Hepatic stellate cell (primary cell): Measurements from ENCODE around the gene CD2AP.
A peak's percentile ranks its signal among the peaks of the same experiment; 100 is the strongest.
"Not testable (repeated sequence)": the region's sequence is repeated elsewhere in the genome, so short reads cannot be mapped to it uniquely, and the experiment has no call there.

Experiments
- DNase-seq: peaks from one replicate; pipeline ENCODE4 v3.0.0; 2011; ENCODE audit warnings: low spot score

Gene CD2AP

DNA sequence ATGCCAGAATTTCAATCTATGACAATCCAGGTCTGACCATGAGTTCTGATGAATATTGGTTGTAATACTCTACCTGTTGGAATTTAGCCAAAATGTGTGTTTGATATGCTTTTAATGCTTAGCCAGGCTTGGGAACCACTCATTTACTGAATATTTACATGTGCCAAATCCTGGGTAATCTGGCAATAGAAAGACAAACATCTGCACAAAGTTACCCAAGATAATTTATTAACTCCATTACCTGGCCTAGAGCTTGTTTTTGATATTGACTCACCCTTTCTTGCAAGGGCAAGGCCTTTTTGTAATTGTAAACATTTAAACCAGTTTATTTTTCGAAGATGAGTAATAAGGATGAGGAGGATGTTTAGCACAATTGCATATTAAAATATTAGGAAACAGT, 13.5 kb upstream of the CD2AP start:
- DNase-seq, result no peak

DNA sequence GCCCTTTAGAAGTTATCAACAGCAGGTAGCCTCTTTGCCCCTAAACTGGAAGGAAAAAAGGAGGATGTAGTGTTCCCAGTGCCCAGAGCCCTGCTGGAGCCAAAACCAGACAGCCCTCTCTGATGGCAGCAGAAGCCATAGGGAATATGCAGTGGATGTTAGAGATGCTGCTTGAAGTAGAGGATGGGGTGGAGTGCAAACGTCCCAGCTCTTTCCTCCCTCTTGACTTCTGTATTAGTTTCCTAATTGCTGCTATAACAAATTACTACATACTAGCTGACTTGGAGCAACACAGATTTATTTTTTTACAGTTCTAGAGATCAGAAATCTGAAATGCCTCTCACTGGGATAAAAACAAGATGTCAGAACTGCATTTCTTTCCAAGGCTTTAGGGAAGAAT, 12.5 kb upstream of the CD2AP start:
- no peak for DNase-seq

GRCh38 chr6:47471911-47472310, 5.7 kb upstream of the CD2AP start:
- no peak for DNase-seq

GRCh38 chr6:47473791-47474346, 3.7 kb upstream of the CD2AP start:
- no peak for DNase-seq

GRCh38 chr6:47475319-47475816, 2.2 kb upstream of the CD2AP start:
- DNase-seq, result no peak

GRCh38 chr6:47476781-47477496, 650 bp upstream of the CD2AP start:
- no peak for DNase-seq

DNA sequence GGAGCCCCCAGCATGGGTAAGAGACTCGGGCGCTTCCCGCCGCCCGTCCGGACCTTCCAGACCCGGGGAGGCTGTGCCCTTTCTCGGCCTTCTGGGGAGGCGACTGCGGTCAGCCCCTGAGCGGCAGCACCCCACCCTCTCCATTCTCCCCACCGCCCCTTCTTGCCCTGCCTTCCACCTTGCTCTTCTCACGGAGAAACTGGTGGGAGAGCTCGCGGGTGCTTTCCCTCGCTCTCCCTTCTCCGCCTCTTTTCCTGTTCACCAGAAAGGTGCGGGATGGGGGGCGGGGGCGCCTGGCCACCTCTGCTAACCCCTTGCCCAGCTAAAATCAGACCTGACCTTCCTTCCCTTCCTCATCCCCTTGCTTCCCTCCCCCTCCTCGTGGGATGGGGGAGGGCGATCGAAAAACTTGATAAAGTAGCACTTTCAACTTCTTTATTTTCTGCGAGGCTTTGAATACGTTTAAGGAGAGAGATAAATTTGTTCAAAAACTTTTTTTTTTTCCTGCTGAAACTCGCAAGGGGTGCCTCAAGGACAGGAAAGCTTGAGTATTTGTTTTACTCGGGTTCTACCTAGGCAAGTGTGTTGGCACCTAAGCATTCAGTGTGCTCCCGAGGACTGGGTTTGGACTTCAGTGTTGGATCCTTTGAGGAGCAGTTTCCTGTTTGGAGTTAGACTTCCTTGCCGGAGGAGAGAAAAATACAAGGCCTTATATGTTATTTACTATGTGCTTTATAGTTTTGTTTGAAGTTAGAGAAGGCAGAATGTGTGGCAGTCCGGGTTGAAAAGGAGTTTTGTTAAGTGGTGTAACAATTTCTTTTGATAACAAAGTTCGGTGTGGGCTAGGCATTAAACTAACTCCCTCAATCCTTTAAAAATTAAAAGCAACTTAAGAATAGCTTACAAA, 897 bp downstream of the CD2AP start:
- peak; percentile 34 for DNase-seq

GRCh38 chr6:47479140-47479508, 1.5 kb downstream of the CD2AP start:
- peak; percentile 14 for DNase-seq

GRCh38 chr6:47479874-47480273, 2.3 kb downstream of the CD2AP start:
- DNase-seq, result no peak

DNA sequence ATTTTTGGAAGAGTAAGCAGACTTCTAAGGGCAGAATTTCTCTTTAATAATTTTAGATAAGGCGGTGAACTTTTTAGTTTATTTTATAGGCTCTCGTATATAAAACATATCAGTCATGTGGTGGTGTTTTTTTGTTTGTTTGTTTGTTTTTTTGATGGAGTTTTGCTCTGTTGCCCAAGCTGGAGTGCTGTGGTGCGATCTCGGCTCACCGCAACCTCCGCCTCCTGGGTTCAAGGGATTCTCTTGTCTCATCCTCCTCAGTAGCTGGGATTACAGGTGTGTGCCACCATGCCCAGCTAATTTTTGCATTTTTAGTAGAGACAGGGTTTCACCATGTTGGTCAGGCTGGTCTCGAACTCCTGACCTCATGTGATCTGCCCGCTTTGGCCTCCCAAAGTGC, 3.6 kb downstream of the CD2AP start:
- not testable (repeated sequence) for DNase-seq

- no peak for DNase-seq
These were observed 4.2 kb downstream of the CD2AP start for GRCh38 chr6:47481806-47482205.

DNA sequence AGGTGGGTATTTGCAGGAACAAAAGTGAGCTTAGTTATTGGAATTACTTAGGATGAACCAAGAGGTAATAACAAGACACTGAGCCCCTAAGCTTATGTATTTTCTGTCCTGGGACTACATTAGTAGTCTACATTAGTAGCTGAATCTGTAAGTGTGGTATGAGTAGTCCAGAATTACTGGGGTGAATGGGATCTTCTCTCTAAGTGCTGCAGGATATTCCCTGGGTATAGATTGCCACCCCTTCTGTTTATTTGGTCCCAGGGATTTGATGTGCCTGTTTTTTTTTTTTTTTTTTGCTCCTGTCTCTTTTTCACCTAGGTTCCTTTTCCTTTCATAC, 5.9 kb downstream of the CD2AP start:
- DNase-seq, result no peak

DNA sequence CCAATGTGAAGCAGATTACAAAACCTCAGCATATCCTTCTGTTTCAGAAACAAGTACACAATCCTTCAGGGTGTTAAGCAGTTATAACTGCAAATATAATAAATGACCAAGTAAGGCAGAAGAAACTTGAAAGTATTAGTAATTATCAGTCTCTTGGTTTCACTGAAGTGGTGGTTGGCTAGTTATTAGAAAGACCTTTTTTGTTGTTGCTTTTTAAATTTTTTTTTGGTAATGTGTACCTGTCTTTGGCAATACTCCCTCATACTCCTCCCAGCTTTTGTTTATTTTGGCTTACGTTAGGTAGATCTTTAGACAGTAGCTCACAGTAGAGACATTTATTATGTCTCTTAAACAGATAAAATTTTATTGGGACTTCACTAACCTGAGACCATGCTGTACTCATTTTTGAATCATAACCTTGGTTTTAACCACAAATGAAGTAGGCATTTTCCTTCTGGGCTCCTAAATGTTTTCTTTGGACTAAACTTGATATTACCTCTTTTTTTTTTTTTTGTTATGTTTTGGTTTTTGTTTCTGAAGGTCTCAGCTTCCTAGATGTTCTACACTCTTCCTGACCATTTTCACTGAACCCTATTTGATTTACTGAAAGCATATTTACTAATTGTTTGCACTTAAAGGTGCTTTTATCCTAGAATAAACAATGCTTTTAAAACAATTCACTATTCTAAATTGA, 6.4 kb downstream of the CD2AP start:
- no peak for DNase-seq

- DNase-seq, result no peak
These were observed 7.0 kb downstream of the CD2AP start for GRCh38 chr6:47484616-47485015.

DNA sequence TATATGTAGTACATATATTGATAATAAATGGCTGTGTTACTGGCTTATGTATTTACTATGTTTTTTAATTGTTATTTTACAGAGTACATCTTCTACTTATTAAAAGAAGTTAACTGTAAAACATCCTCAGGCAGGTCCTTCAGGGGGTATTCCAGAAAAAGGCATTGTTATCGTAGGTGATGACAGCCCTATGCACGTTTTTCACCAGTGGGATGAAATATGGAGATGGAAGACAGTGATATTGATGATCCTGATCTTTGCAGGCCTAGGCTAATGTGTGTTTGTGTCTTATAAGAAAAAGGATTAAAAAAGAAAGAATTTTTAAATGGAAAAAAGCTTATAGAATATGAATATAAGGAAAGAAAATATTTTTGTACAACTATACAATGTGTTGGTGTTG, 7.5 kb downstream of the CD2AP start:
- DNase-seq, result no peak

GRCh38 chr6:47485491-47486135, 8.0 kb downstream of the CD2AP start:
- DNase-seq, result no peak

- no peak for DNase-seq
These were observed 12.4 kb downstream of the CD2AP start for GRCh38 chr6:47489995-47490394.

- DNase-seq, result no peak
These were observed 13.1 kb downstream of the CD2AP start for GRCh38 chr6:47490676-47491075.

GRCh38 chr6:47492355-47492754, 14.8 kb downstream of the CD2AP start:
- DNase-seq, result no peak

DNA sequence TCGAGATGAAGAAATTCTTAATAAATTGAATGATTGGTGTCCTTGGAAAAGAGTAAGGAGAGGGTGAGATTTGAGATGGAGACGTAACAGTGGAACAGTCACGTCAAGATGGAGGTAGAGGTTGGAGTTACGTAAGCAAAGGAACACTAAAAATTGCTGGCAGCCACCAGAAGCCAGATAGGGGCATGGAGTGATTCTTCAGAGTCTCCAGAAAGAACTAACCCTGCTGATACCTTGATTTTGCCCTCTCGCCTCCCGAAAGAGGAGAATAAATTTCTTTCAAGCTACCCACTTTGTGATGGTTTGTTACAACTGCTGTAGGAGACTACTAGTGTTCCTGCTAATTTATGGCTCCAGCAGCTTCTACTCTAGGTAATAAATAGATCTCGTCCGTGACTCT, 17.6 kb downstream of the CD2AP start:
- DNase-seq, result no peak

GRCh38 chr6:47495954-47496545, 18.5 kb downstream of the CD2AP start:
- no peak for DNase-seq
